Keratinocyte (primary cell): ENCODE results near the gene IVL. TPM values are rescaled to one million over a fixed set of nuclear protein-coding genes. Genes with fewer than 3 reads are reported as not detected.

Experiments
- DNase-seq: peaks from one replicate; pipeline ENCODE4 v3.0.0-alpha.2; 2011; ENCODE audit warnings: low read depth, missing footprints, low spot score
- FAIRE-seq: peaks from 2 replicates; lab custom pipeline; 2011; peaks lifted over from hg19 to GRCh38; lab: Jason Lieb, UNC
- H2AFZ ChIP-seq: 2 replicates; pipeline ENCODE4 v1.6.0; 2012; ENCODE audit warnings: low read length, control low read depth, inconsistent platforms; ENCODE audit not compliant: control insufficient read depth
- H3K27ac ChIP-seq: 2 replicates; pipeline ENCODE4 v1.5.1; 2011; ENCODE audit warnings: low read length; ENCODE audit not compliant: control insufficient read depth, insufficient read depth
- H3K27me3 ChIP-seq: 3 replicates; pipeline ENCODE4 v1.6.0; 2011; ENCODE audit warnings: low read length; ENCODE audit not compliant: control insufficient read depth, insufficient read depth; ENCODE audit errors: extremely low read depth
- H3K36me3 ChIP-seq, 2 experiments: 2 replicates in 1 of 2; 3 replicates in 1 of 2; pipeline ENCODE4 v1.5.1; 2011; ENCODE audit warnings: low read length in 2 of 2, mild to moderate bottlenecking in 1 of 2; ENCODE audit not compliant: control insufficient read depth in 2 of 2, insufficient read depth in 2 of 2; ENCODE audit errors: extremely low read depth in 1 of 2
- H3K4me1 ChIP-seq: 3 replicates; pipeline ENCODE4 v1.5.1; 2011; ENCODE audit warnings: low read length; ENCODE audit not compliant: control insufficient read depth, insufficient read depth; ENCODE audit errors: extremely low read depth
- H3K4me2 ChIP-seq: 3 replicates; pipeline ENCODE4 v1.6.0; 2011; ENCODE audit warnings: low read depth, low read length; ENCODE audit not compliant: control insufficient read depth, insufficient read depth; ENCODE audit errors: extremely low read depth
- H3K4me3 ChIP-seq, 3 experiments: fragments of 200-600 bp in 1 of 3; sonication (generic) in 1 of 3; 2 replicates in 2 of 3; 3 replicates in 1 of 3; pipeline ENCODE4 v1.5.1; 2011 to 2016; ENCODE audit warnings: low read length in 3 of 3, mild to moderate bottlenecking in 3 of 3, control low read depth in 2 of 3, inconsistent platforms in 1 of 3, low read depth in 1 of 3, mixed read lengths in 1 of 3, mixed run types in 1 of 3, moderate library complexity in 1 of 3; ENCODE audit not compliant: control insufficient read depth in 2 of 3, insufficient read depth in 2 of 3; ENCODE audit errors: extremely low read depth in 1 of 3
- H3K79me2 ChIP-seq: 2 replicates; pipeline ENCODE4 v1.6.0; 2012; ENCODE audit warnings: low read length; ENCODE audit not compliant: control insufficient read depth, insufficient read depth
- H3K9ac ChIP-seq: 3 replicates; pipeline ENCODE4 v1.6.0; 2011; ENCODE audit warnings: low read length; ENCODE audit not compliant: control insufficient read depth, insufficient read depth; ENCODE audit errors: extremely low read depth
- H3K9me1 ChIP-seq: 3 replicates; pipeline ENCODE4 v1.6.0; 2011; ENCODE audit warnings: low read length; ENCODE audit not compliant: control insufficient read depth, insufficient read depth; ENCODE audit errors: extremely low read depth
- H3K9me3 ChIP-seq: 2 replicates; pipeline ENCODE4 v1.5.1; 2012; ENCODE audit warnings: low read depth, low read length; ENCODE audit not compliant: control insufficient read depth
- H4K20me1 ChIP-seq: 3 replicates; pipeline ENCODE4 v1.6.0; 2011; ENCODE audit warnings: low read length; ENCODE audit not compliant: control insufficient read depth, insufficient read depth; ENCODE audit errors: extremely low read depth
- CTCF ChIP-seq, 3 experiments: IDR thresholded peaks in 1 of 3; conservative IDR thresholded peaks in 1 of 3; optimal IDR thresholded peaks in 1 of 3; 2 replicates in 2 of 3; 3 replicates in 1 of 3; pipeline versions ENCODE3 to v1.5.1; 2011; ENCODE audit warnings: low read length in 3 of 3, mild to moderate bottlenecking in 3 of 3, moderate library complexity in 2 of 3, control low read depth in 1 of 3, inconsistent platforms in 1 of 3; ENCODE audit not compliant: insufficient read depth in 2 of 3; ENCODE audit errors: extremely low read depth in 1 of 3
- EZH2 ChIP-seq: IDR thresholded peaks from one replicate; pipeline ENCODE4 v1.6.1; 2012; ENCODE audit warnings: inconsistent platforms, mild to moderate bottlenecking, low read length, moderate library complexity
- dilution Hi-C: fragments of 300-500 bp; cut with MboI; formaldehyde crosslinking; loops from one replicate; pipeline ENCODE4 v1.7.0; 2020; ENCODE audit warnings: low sequenced_read_pairs; ENCODE audit not compliant: extremely low pct_ligation_motif_present
- polyA minus RNA-seq, 3 experiments: library from RNA; depleted of rRNA, polyadenylated mRNA; stranded (reverse); fragments of >200 nt; gene quantifications; 1 replicate in 1 of 3; 2 replicates in 1 of 3; 3 replicates in 1 of 3; pipeline ENCODE4 v1.2.3, GENCODE V29; 2011
- polyA plus RNA-seq, 5 experiments: library from polyadenylated mRNA; depleted of rRNA in 3 of 5; stranded (reverse) in 3 of 5; stranded (forward) in 1 of 5; unstranded in 1 of 5; fragments of >200 nt; gene quantifications; 1 replicate in 1 of 5; 2 replicates in 3 of 5; 3 replicates in 1 of 5; pipeline versions ENCODE4 v1.2.1 to v1.2.3, GENCODE V29; 2011 to 2012; ENCODE audit warnings: missing spikeins in 2 of 5, low read depth in 1 of 5, low replicate concordance in 1 of 5

The IVL gene, protein sequence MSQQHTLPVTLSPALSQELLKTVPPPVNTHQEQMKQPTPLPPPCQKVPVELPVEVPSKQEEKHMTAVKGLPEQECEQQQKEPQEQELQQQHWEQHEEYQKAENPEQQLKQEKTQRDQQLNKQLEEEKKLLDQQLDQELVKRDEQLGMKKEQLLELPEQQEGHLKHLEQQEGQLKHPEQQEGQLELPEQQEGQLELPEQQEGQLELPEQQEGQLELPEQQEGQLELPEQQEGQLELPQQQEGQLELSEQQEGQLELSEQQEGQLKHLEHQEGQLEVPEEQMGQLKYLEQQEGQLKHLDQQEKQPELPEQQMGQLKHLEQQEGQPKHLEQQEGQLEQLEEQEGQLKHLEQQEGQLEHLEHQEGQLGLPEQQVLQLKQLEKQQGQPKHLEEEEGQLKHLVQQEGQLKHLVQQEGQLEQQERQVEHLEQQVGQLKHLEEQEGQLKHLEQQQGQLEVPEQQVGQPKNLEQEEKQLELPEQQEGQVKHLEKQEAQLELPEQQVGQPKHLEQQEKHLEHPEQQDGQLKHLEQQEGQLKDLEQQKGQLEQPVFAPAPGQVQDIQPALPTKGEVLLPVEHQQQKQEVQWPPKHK
- polyA plus RNA-seq (61.1 to 231 TPM (median 89.2 TPM) in 3 replicates), polyA minus RNA-seq (29.0 to 64.7 TPM (median 34.8 TPM) in 3 replicates)
- polyA plus RNA-seq (2011; ENCODE audit: low read depth): 859 TPM
- 80.8 and 93.6 TPM in 2 replicates for polyA plus RNA-seq (2011; cell fraction: cytosol; rRNA removed)
- polyA plus RNA-seq (2011; cell fraction: nucleus; rRNA removed): 168 and 195 TPM in 2 replicates
- 60.7 and 434 TPM in 2 replicates for polyA plus RNA-seq (2012; ENCODE audit: low replicate concordance)
- polyA minus RNA-seq (2011; cell fraction: cytosol; rRNA and poly(A)+ RNA removed): 53.3 TPM
- 47.8 and 54.5 TPM in 2 replicates for polyA minus RNA-seq (2011; cell fraction: nucleus; rRNA and poly(A)+ RNA removed)

- Histone ChIP-seq H3K9me3 (no peaks in the 10 kb centered on the region), H3K4me2 (peak within 1 kb of the TSS; percentile 53), H3K79me2 (no peaks in the 10 kb centered on the region), H3K4me3 (peak within 1 kb of the TSS in 1 of 3 experiments; percentile 8), H3K9ac (no peak within 1 kb of the TSS), H3K27ac (peak within 1 kb of the TSS; percentile 92), H2AFZ (peak within 1 kb of the TSS; percentile 36), H3K27me3 (no peaks in the 10 kb centered on the region), H4K20me1 (no peaks in the 10 kb centered on the region), H3K9me1 (no peaks in the 10 kb centered on the region), H3K4me1 (peaks cover 47% of the 10 kb centered on the region), H3K36me3 (no peaks in the 10 kb centered on the region)
- TF ChIP-seq CTCF (optimal IDR thresholded peaks at IDR 0.05 in 1 of 3, IDR thresholded peaks at IDR 0.05 in 1 of 3, conservative IDR thresholded peaks at IDR 0.05 in 1 of 3; ENCODE audit: extremely low read depth in 1 of 3, insufficient read depth in 2 of 3, low read length in 3 of 3): no peak
- TF ChIP-seq EZH2: no peak
- DNase-seq: no peak
- dilution Hi-C loops: no loop called here
- FAIRE-seq: peak; percentile 73
These were observed at the start of gene IVL for GRCh38 chr1:152907686-152908601. IVL (plus strand) TSS chr1:152908546; CDS start chr1:152909798, 1,252 bp downstream.

DNA sequence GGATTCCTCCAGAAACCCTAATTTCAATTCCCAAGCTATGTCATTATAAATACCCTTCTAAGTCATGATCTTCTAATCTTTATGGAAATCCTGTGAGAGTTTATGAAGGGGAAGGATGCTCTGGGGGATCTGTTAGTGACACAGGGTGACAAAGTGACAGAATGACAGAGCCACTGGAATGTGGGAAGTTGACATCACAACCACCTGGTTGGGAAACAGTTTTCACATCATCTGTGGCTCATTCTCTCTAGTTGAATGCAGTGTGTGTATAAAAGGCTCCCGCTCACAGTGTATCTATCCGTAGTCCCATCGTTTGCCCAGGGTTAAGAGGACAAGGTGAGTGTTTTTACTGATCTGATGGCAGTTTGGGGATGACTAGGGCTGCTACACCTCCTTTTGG is 48.6 kb upstream of the IVL start, which contains the start of gene LCE7A:
Gene LCE7A, plus strand, starts transcription at position 301 of the 400 bp plus-strand sequence. CDS start 702 bp downstream, outside the sequence.
- dilution Hi-C loops: no loop called here

More for the DNA sequence above, 48.6 kb upstream of the IVL start, which contains the start of gene LCE7A:
- no peaks in the 10 kb centered on the region for H3K79me2 ChIP-seq
- no peaks in the 10 kb centered on the region for H4K20me1 ChIP-seq
- H3K4me2 ChIP-seq: no peak within 1 kb of the TSS
- no peak within 1 kb of the TSS for H3K27ac ChIP-seq
- H3K4me1 ChIP-seq: peaks cover 14% of the 10 kb centered on the region
- no peak within 1 kb of the TSS for H3K4me3 ChIP-seq
- DNase-seq: no peak
- TF ChIP-seq EZH2 (no peak), CTCF (optimal IDR thresholded peaks at IDR 0.05 in 1 of 3, IDR thresholded peaks at IDR 0.05 in 1 of 3, conservative IDR thresholded peaks at IDR 0.05 in 1 of 3; ENCODE audit: extremely low read depth in 1 of 3, insufficient read depth in 2 of 3, low read length in 3 of 3) (no peak)
- H3K36me3 ChIP-seq: no peaks in the 10 kb centered on the region
- H3K9ac ChIP-seq: no peak within 1 kb of the TSS
- no peak within 1 kb of the TSS for H2AFZ ChIP-seq
- H3K9me1 ChIP-seq: no peaks in the 10 kb centered on the region
- no peaks in the 10 kb centered on the region for H3K9me3 ChIP-seq
- FAIRE-seq: no peak
- H3K27me3 ChIP-seq: no peaks in the 10 kb centered on the region
